PFSK-1 (cell line): ENCODE measurements around the gene CACNA1I.

Experiments
- POLR2AphosphoS5 ChIP-seq: IDR thresholded peaks from 2 replicates; pipeline ENCODE4 v1.6.1; 2012; ENCODE audit warnings: low read depth, mild to moderate bottlenecking, control low read depth, low read length, moderate library complexity
- SIN3A ChIP-seq: IDR thresholded peaks from 2 replicates; pipeline ENCODE4 v1.6.1; 2012; ENCODE audit warnings: mild to moderate bottlenecking, low read length, moderate library complexity, borderline replicate concordance; ENCODE audit not compliant: insufficient read depth
- TAF1 ChIP-seq: IDR thresholded peaks from 2 replicates; pipeline ENCODE4 v1.6.1; 2012; ENCODE audit warnings: low read length, control low read depth, borderline replicate concordance; ENCODE audit not compliant: insufficient read depth

- TF ChIP-seq TAF1 (no peak), POLR2AphosphoS5 (no peak), SIN3A (no peak)
Observed at GRCh38 chr22:39647836-39648629, 77.5 kb downstream of the CACNA1I start.
